H1 (cell line): ENCODE data around the gene HOXB7. TPM values are rescaled to one million over a fixed set of nuclear protein-coding genes. Genes with fewer than 3 reads are reported as not detected.

Experiments used
- CBX8 ChIP-seq: fragments of 300-800, 300-1000 bp; sonication (generic); IDR thresholded peaks from 2 replicates; pipeline ENCODE4 v1.7.1; 2016; ENCODE audit warnings: low read depth, low read length, borderline replicate concordance
- EGR1 ChIP-seq: IDR thresholded peaks from 2 replicates; pipeline ENCODE4 v1.6.1; 2011; ENCODE audit warnings: low read depth, low read length, borderline replicate concordance
- GABPA ChIP-seq: IDR thresholded peaks from 2 replicates; pipeline ENCODE4 v1.6.1; 2011; ENCODE audit warnings: mild to moderate bottlenecking, low read length, moderate library complexity, borderline replicate concordance; ENCODE audit not compliant: insufficient read depth
- HDAC6 ChIP-seq: IDR thresholded peaks from one replicate; pipeline ENCODE4 v1.7.1; 2012; ENCODE audit warnings: low read depth, mild to moderate bottlenecking, inconsistent platforms, low read length, moderate library complexity
- KDM5A ChIP-seq: fragments of 200-600 bp; IDR thresholded peaks from 2 replicates; pipeline ENCODE4 v1.7.1; 2012; ENCODE audit warnings: mild to moderate bottlenecking, low read length, inconsistent platforms, mixed read lengths
- RNF2 ChIP-seq: fragments of 200-900, 300-1000 bp; sonication (generic); IDR thresholded peaks from 2 replicates; pipeline ENCODE4 v1.7.1; 2016; ENCODE audit warnings: borderline replicate concordance, low read depth, mild to moderate bottlenecking, antibody characterized with exemption, low read length; ENCODE audit not compliant: poor library complexity, severe bottlenecking; ENCODE audit errors: missing control alignments
- SAP30 ChIP-seq: fragments of 300-600 bp; sonication (generic); IDR thresholded peaks from 2 replicates; pipeline ENCODE4 v1.7.1; 2012; ENCODE audit warnings: low read length, moderate library complexity, mild to moderate bottlenecking, inconsistent platforms; ENCODE audit not compliant: insufficient read depth, insufficient replicate concordance
- polyA plus RNA-seq, 7 experiments: library from polyadenylated mRNA; depleted of rRNA in 3 of 7; stranded (reverse) in 5 of 7; unstranded in 2 of 7; fragments of >200 nt in 5 of 7; fragments of 200-250 nt in 2 of 7; gene quantifications; 1 replicate in 5 of 7; 2 replicates in 1 of 7; 4 replicates in 1 of 7; pipeline versions ENCODE4 v1.2.1 to v1.2.3, GENCODE V29; 2011 to 2013; ENCODE audit warnings: missing spikeins in 2 of 7, mixed read lengths in 2 of 7
- total RNA-seq: library from RNA; stranded (reverse); fragmentation: NEBNext Ultra II Directional; extraction: Animal tissue kit (Norgen Biotek cat#: 25700); gene quantifications from 2 replicates; pipeline ENCODE4 v1.2.1, GENCODE V29; 2021
- TF ChIP-seq, protein P1 (sequence below): IDR thresholded peaks from 2 replicates; pipeline ENCODE4 v1.6.1; 2012; ENCODE audit warnings: inconsistent platforms

The HOXB7 gene
- total and polyA plus RNA-seq, 2 of the 8 experiments (the other 6 are each of a cell fraction or from before 2014, with no cell fraction given) = not detected

DNA sequence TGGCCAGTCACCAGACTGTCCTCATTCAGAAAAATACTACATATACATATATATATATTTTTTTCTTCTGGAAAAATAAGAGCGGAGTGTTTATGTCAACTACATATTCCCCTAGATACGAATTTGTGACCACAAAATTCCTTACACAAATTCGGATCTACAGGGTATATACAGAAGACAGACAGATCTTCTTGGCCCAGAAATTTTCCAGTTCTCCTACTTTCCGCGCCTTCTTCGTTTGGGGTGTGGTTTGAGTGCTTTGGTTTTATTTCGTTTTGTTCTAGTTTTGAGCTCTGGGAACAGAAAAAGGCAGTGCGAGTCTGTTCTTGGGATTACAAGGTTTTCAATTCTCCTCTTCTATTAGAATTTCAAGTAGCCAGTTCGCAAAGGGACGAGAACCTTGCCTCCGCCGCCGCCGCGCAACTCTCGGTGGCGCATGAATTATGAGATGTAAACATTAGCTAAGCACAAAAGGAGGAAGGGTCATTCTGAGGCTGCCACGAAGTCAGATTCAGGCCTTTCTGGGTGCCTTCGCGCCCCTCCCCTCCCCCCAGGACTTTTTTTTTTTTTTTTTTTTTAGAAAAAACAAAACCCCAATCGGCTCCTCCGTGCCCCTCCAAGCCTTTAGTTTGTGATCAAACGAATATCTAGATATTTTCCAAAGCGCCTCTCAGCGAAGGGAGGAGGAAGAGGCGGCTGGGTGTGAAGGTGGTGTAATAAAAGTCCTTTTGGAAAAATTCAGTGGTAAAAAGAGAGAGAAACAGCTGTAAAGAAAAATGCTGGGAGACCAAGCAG is 30.9 kb downstream of the HOXB7 start (continued):
- TF ChIP-seq, protein P1, sequence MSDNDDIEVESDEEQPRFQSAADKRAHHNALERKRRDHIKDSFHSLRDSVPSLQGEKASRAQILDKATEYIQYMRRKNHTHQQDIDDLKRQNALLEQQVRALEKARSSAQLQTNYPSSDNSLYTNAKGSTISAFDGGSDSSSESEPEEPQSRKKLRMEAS = no peak
- no peak for TF ChIP-seq EGR1
- TF ChIP-seq RNF2 = peak; percentile 98
- TF ChIP-seq GABPA = no peak
- peak; percentile 97 for TF ChIP-seq CBX8
- no peak for TF ChIP-seq HDAC6
- no peak for TF ChIP-seq SAP30
- no peak for TF ChIP-seq KDM5A
